ENCODE results near the gene NYAP2.

The NYAP2 gene

GRCh38 chr2:225466891-225467604 lies 67.5 kb downstream of the NYAP2 start:
- TF ChIP-seq CTCF (IDR thresholded peaks at IDR 0.05; ENCODE audit: low read depth, low read length): no peak
- Histone ChIP-seq H3K9me3 (ENCODE audit: severe bottlenecking) (no peaks in the 10 kb centered on the region), H3K27ac (no peak overlapping the region), H3K36me3 (no peaks in the 10 kb centered on the region), H3K27me3 (ENCODE audit: insufficient read depth, low read depth, severe bottlenecking) (no peaks in the 10 kb centered on the region), H3K4me3 (ENCODE audit: low read depth, low read length) (no peak overlapping the region)
- DNase-seq: no peak

GRCh38 chr2:225468131-225468530 lies 68.6 kb downstream of the NYAP2 start:
- Histone ChIP-seq H3K4me3 (ENCODE audit: low read depth, low read length) (no peak overlapping the region), H3K36me3 (no peaks in the 10 kb centered on the region), H3K9me3 (ENCODE audit: severe bottlenecking) (no peaks in the 10 kb centered on the region), H3K27me3 (ENCODE audit: insufficient read depth, low read depth, severe bottlenecking) (no peaks in the 10 kb centered on the region), H3K27ac (no peak overlapping the region)
- TF ChIP-seq CTCF (IDR thresholded peaks at IDR 0.05; ENCODE audit: low read depth, low read length): no peak
- DNase-seq: no peak

GRCh38 chr2:225471039-225471438 lies 71.5 kb downstream of the NYAP2 start:
- no peaks in the 10 kb centered on the region for H3K36me3 ChIP-seq
- H3K27me3 ChIP-seq (ENCODE audit: insufficient read depth, low read depth, severe bottlenecking): no peaks in the 10 kb centered on the region
- no peak overlapping the region for H3K27ac ChIP-seq
- DNase-seq: no peak
- TF ChIP-seq CTCF (IDR thresholded peaks at IDR 0.05; ENCODE audit: low read depth, low read length): no peak
- no peaks in the 10 kb centered on the region for H3K9me3 ChIP-seq (ENCODE audit: severe bottlenecking)
- H3K4me3 ChIP-seq (ENCODE audit: low read depth, low read length): no peak overlapping the region

- H3K36me3 ChIP-seq: no peaks in the 10 kb centered on the region
- no peaks in the 10 kb centered on the region for H3K27me3 ChIP-seq (ENCODE audit: insufficient read depth, low read depth, severe bottlenecking)
- H3K9me3 ChIP-seq (ENCODE audit: severe bottlenecking): no peaks in the 10 kb centered on the region
- no peak overlapping the region for H3K27ac ChIP-seq
- H3K4me3 ChIP-seq (ENCODE audit: low read depth, low read length): no peak overlapping the region
- DNase-seq: no peak
- TF ChIP-seq CTCF (IDR thresholded peaks at IDR 0.05; ENCODE audit: low read depth, low read length): no peak
These were observed 72.0 kb downstream of the NYAP2 start for GRCh38 chr2:225471482-225471881.

- H3K9me3 ChIP-seq (ENCODE audit: severe bottlenecking): no peaks in the 10 kb centered on the region
- TF ChIP-seq CTCF (IDR thresholded peaks at IDR 0.05; ENCODE audit: low read depth, low read length): no peak
- no peak for DNase-seq
These were observed 72.7 kb downstream of the NYAP2 start for GRCh38 chr2:225472161-225472560.

GRCh38 chr2:225479386-225479785 lies 79.9 kb downstream of the NYAP2 start:
- TF ChIP-seq CTCF (IDR thresholded peaks at IDR 0.05; ENCODE audit: low read depth, low read length): no peak
- no peak overlapping the region for H3K27ac ChIP-seq
- no peak for DNase-seq
- no peaks in the 10 kb centered on the region for H3K36me3 ChIP-seq
- H3K9me3 ChIP-seq (ENCODE audit: severe bottlenecking): no peaks in the 10 kb centered on the region
- no peaks in the 10 kb centered on the region for H3K27me3 ChIP-seq (ENCODE audit: insufficient read depth, low read depth, severe bottlenecking)
- no peak overlapping the region for H3K4me3 ChIP-seq (ENCODE audit: low read depth, low read length)

More at GRCh38 chr2:225472161-225472560, 72.7 kb downstream of the NYAP2 start:
- Histone ChIP-seq H3K4me3 (ENCODE audit: low read depth, low read length) (no peak overlapping the region), H3K27me3 (ENCODE audit: insufficient read depth, low read depth, severe bottlenecking) (no peaks in the 10 kb centered on the region), H3K36me3 (no peaks in the 10 kb centered on the region), H3K27ac (no peak overlapping the region)
